Suprapubic skin (tissue), 3 donors: ENCODE results near the gene EBLN2.
A peak's percentile ranks its signal among the peaks of the same experiment; 100 is the strongest.

Source experiments
- CTCF ChIP-seq, 2 donors: fragments of 200-600 bp in 1 of 2; fragments of 450-650 bp in 1 of 2; sonication (generic) in 1 of 2; IDR thresholded peaks; one replicate each; pipeline ENCODE4 v1.5.1; 2016 to 2019; ENCODE audit warnings: antibody characterized with exemption in 2 of 2, mild to moderate bottlenecking in 1 of 2, moderate library complexity in 1 of 2
- POLR2AphosphoS5 ChIP-seq, 3 donors: sonication (generic); formaldehyde crosslinking; IDR thresholded peaks; one replicate each; pipeline ENCODE4 v1.6.1; 2017; ENCODE audit warnings: antibody characterized with exemption in 3 of 3

DNA sequence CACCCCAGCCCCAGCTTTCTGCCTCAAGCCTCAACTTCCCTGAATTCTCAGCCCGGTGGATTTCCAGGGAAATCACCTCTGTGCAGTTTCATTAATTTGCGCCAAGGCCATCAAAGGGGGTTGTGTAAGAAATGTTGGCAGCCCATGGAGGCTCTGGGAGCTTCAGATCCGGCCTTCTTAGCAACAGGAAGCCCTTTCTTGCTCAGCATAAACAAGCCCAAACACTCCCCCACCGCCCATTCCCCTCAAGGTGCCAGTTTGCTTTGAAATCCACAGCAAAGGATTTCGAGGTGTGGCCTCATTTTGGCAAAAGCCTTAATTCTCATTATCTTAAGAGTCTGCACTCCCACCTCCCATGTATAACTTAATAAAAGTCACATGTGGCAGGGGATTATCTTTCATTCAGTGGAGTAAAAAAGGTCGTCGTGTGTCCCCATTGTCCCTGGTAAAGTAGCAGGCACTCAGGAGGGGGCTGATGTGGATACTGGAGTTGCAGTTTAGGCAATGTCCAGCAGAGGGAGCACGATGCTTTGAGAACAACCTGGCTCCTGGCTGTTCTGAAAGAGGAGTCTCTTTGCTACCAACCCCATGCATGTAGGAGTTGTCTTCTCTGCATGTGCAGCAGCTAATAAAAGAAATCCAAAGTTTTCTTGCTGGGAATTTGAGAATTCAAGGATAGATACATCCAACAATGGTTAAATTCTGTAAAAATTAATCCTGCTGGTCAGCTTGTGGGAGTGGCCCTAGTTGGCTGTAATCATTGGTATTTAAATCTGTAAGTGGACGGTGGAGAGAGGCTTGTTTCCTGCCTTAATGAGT lies 39.5 kb downstream of the EBLN2 start:
- TF ChIP-seq POLR2AphosphoS5 (IDR thresholded peaks at IDR 0.05) (no peak), CTCF (IDR thresholded peaks at IDR 0.05) (peak; percentile 86 to 87)
